Mesenteric fat pad (tissue), 1 donor: ENCODE results near the gene FGF14. TPM values are rescaled to one million over a fixed set of nuclear protein-coding genes. Genes with fewer than 3 reads are reported as not detected.

Experiments
- DNase-seq: peaks from one replicate; pipeline ENCODE4 v3.0.0-alpha.2; 2020; ENCODE audit warnings: low spot score
- total RNA-seq: library from RNA; stranded (reverse); fragmentation: NEBNext Ultra II Directional; extraction: Animal tissue kit (Norgen Biotek cat#: 25700); gene quantifications from one replicate; pipeline ENCODE4 v1.2.1, GENCODE V29; 2021
- donor health status: DM: yes; HTN: yes; CAD: no.

Gene FGF14
- total RNA-seq, 1 donor from 2014 or later, result 3.1 TPM

DNA sequence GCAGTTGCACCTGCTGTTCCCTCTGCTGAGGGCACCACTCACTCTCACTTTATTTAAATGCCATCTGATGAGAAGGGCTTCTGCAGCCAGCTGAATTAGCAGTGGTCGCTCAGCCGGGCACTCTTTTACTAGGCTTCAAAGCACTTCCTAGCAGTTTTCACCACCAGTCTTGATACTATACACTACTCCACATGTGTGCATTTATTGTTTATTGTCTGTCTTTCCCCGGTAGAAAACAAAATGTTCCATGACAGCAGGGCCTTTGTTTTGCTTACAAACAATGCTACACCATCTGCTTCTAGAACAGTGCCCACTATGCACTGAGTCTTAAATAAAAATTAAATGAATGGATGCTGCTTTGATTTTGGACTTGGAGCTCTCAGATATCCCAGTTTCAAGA is 404.9 kb downstream of the FGF14 start:
- no peak for DNase-seq

DNA sequence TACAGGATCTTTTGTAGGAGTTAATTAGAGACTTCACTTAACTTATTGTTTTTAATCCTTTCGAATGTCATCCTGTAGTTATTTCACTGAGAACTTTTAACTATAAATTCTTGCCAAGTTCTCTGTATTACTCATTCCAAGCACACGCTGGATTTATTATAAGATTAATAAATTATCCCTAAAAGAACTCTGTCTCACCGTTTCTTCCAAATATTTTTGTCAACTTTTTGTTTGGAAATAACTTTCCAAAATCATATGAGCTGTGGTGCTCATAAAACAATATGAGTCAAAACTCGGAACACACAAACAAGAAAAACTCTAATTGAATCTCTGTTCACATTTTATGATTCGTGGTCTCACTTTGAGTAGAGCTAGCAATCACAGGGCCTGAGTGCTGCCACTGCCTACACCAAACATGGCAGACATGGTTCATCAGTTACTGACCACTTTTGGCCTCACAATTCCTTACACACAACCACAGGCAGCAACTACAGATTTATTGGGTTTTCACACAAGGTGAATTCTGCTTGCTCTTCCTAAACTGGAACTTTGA is 412.0 kb downstream of the FGF14 start:
- DNase-seq, result no peak

GRCh38 chr13:101988140-101988539 is 413.7 kb downstream of the FGF14 start:
- no peak for DNase-seq

DNA sequence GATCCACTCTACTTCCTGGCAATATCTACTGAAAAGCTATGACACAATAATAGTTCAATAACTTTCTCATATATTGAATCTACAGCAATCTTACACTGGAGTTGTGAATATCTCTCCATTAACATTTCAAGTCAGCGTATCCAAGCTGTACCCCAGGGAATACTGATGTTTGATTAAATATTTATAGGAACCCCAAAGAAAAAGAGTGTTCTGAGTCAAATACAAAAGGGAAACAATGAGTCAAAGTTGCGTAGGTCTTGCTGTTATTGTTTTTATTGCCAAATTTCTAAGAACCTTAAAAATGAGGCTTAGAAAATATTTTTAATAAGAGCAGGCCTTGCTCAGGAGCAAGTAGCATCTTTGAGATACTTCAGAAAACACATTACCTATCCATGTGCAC is 415.5 kb downstream of the FGF14 start:
- no peak for DNase-seq

DNA sequence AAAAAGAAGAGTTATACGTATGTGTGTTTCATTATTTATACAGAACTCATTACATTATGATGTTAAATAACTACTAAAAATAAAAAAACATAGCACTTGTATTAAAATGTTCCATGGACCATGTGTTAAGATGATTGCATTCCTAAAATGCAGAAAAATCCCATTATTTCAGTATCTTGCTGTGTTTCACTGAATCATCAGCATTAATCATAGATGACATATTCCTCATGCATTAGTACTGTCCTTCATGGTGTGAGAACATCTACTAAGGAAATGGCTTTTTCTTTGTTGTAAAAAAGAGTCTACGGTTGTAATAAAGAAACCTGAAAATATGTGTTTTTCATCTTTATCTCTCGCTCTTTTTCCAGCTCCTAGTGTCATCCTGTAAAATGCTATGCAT is 416.5 kb downstream of the FGF14 start:
- DNase-seq, result no peak

GRCh38 chr13:101982903-101983302 is 418.9 kb downstream of the FGF14 start:
- no peak for DNase-seq

DNA sequence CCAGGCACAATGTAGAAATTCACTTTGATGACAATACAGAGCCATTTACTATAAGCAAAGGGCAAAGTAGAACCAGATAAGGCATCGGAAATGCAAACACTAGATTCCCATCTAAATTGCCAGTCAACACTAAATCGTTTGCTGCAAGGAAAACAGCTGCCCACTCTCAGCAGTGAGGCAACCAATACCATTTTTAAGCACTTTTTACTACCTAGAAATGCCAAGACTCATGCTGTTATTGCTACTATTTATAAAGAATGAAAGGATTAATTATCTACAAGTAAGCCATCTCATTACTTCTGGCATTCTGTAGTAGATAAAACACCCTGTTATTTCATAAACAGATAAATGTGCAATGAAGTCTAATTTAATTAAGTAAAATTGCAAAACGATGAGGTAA is 422.0 kb downstream of the FGF14 start:
- no peak for DNase-seq

DNA sequence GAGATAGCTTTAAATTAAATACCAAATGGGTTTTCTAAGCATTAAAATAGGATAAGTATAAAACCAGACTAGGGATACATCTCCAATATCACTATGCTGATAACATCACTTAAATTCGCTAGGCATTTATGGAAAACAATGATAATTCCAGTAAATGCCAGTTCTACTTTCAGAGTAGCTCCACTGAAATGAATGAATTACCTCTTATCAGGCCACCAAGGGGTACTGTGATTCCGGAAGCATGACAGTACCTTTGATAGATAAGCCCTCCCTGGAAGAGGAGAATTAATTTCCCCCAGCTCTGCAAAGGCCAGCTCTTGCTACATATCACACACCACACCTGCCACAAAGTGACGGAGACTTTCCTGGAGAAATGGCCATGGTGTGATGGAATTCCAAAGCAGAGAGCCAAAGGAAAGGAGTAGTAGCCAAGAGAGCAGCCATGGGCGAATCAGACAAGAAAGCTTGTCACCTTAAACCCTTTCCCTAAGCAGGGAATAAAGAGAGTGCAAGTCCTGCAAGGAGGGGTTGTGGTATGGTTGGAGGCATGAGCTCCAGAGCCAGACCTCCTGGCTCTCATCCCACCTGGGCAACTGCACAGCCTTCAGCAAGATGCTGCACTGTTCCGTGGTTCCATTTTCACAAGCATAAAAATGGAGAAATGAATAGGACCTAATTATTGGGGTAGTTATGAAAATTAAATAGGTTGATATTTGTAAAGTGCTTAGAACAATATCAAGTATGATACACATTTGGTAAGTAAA is 423.1 kb downstream of the FGF14 start:
- no peak for DNase-seq

- no peak for DNase-seq
These were observed 424.4 kb downstream of the FGF14 start for GRCh38 chr13:101977475-101977874.

DNA sequence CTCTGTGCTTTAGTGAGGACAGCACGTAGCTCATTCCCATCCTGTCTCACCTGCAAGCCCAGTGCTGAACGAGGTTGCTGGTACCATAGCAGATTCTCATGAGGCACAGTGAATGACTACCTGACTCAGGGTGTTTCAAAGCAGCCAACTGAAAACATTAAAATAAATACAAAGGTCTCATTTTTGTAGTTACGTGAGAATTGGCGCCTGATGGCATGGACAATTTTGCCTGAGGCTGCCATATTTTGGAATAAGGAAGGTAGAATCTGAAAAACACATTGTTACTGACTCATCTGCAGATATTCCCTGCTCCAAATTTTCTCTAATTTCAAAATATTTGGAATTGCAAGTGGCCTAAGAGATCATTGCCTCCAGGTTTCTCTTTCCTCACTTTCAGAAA is 429.7 kb downstream of the FGF14 start:
- no peak for DNase-seq

DNA sequence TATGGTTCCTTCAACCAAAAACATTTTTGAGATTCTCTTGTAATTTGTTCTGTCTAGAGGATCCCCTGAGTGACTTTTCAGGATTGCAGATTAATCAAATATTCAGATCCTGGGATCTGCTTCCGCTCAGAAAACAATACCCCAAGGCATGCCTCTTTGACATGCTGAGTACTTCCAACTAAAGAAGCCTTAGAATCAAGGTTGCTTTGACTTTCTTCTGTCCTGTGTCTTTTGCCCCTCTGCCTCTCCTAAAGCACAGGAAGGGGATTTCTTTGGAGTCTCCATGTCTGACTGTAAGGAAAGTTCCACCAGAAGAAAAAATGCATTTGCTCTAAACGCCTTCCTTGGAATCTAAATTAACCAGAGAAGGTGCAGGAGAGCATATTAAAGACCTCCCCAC is 431.5 kb downstream of the FGF14 start:
- DNase-seq, result no peak

DNA sequence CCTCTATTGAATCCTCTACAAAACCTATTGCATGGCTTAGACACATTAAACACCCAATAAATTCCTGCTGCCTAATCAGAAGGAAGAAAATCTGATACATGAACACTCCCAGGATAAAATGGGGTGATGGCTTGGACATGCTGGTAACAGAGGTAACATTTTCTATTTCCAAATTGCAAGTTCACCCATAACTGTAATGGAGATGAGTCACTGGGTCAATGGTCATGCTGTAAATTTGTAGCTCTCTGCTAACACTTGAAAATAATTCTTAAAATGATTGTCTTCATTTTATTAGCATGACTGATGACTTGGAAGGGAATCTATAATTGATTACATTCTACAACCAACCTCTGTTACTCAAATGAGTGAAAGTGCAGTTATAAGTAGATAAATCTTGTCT is 434.1 kb downstream of the FGF14 start:
- DNase-seq, result no peak

- no peak for DNase-seq
These were observed 434.6 kb downstream of the FGF14 start for GRCh38 chr13:101967216-101967615.

GRCh38 chr13:101965096-101965495 is 436.8 kb downstream of the FGF14 start:
- no peak for DNase-seq

GRCh38 chr13:101959016-101959415 is 442.8 kb downstream of the FGF14 start:
- no peak for DNase-seq

DNA sequence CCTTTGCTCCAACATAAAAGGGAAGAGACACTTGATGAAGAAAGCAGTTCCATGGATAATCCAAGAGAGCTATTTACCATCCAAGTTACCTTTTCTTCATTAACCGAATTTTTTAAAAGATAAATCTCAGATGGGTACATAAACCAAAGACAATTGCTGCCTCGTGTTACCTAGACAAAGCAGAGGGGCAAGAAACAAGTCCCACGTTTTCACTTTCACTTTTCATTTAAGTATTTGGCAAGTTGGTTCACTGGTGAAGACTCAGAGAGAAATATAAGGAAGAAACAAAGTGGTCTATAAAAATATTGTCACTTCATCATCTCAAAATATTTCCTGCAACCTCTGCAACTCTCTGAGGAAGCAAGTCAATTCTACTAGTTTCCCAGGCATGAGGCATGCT is 446.1 kb downstream of the FGF14 start:
- DNase-seq, result no peak

GRCh38 chr13:101951114-101951513 is 450.7 kb downstream of the FGF14 start:
- no peak for DNase-seq

DNA sequence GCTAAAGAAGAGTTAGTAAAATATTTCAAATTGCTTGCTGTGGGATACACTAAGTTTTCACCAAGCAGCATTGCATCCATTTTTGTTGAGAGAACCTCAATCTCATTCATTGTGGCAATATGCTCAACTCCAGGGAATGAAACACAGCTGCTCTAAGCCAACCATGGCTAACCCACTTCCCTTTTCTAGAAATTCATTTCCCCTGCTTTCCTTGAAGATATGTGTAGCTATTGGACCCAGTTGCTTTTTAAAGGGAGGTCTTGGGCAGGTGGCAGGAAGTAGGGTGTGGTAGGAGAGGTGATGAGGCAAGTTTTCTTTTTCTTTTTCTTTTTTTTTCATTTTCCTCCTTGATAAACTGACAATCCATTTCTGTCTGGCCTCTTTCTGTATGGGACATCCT is 452.2 kb downstream of the FGF14 start:
- DNase-seq, result no peak

DNA sequence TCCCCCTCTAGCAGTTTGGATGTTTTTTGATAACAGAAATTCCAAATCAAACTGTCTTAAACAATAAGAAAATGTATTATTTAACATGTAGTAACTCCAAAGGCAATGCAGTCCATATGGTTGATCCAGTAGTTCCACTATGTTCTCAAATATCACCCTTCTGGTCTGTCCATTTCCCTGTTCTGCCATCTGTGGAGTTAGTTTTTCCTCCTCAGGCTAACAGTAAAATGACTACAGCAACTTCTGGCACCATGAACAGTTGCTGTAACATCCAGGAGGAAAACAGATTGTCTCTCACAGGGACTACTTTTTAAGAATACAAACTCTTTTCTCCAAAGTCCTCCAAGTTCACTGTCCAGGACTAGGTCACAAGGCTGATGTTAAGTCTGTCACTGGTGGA is 455.4 kb downstream of the FGF14 start:
- DNase-seq, result no peak

- no peak for DNase-seq
These were observed 456.4 kb downstream of the FGF14 start for GRCh38 chr13:101945435-101945834.

DNA sequence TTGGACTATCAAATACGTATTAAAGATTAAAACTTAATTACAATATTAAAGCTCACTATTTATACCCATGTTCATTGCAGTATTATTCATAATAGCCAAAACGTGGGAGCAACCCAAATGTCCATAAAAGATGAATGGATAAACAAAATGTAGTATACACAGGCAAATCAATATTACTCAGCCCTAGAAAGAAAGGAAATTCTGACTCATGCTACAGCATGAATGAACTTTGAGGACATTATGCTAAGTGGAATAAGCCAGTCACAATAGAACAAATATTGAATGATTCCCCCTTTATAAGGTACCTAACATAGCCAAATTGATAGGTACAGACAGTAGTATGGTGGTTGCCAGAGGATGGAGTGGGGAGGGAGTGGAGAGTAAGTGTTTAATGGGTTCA is 457.3 kb downstream of the FGF14 start:
- no peak for DNase-seq

- no peak for DNase-seq
These were observed 459.2 kb downstream of the FGF14 start for GRCh38 chr13:101942535-101943157.

DNA sequence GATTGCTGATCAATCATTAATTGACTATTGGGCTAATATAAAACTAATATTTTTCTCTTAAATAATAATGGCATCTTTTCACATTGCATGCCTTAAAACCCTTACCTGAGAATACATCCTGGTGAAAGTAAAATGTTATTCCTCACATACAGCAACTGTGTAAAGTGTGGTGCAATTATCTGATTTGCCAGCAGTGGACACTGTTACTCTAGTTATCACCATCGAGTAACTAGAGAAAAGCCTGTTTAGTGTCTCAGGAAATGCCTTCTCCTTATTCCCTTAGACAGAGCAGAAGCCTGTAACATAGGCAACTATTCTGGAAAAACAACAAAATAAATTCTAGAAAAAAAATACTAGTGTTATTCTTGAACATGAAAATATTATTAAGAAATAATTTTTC is 459.8 kb downstream of the FGF14 start:
- no peak for DNase-seq
